Activated T-cell treated with anti-CD3 and anti-CD28 coated beads for 24 hours (primary cell): ENCODE results near the gene RPTOR.

Source experiments
- DNase-seq: peaks from one replicate; pipeline ENCODE4 v3.0.0-alpha.2; 2020; ENCODE audit warnings: low read depth

Gene RPTOR

GRCh38 chr17:80645706-80646325 lies 101.2 kb downstream of the RPTOR start:
- DNase-seq, result no peak

- DNase-seq, result no peak
These were observed 101.7 kb downstream of the RPTOR start for GRCh38 chr17:80646328-80646727.

DNA sequence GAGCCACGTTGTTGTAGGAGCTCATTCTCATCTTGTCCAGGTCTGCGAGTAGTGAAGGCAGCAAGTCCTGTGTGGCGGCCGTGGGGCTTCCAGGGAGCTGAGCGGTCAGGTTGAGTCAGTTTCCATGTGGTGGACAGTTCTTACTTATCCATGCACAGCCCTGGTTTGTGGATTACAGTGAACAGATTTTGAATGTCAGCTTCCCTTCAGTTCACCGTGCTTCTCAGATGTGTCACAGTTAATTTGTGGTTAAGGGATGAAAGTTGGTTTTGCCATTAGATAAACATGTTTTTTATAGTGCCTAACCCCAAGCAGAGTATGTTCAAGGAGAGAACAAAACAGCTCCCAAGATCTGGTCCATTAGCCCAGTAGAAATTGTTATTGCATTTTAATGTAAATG lies 103.1 kb downstream of the RPTOR start:
- DNase-seq, result no peak

GRCh38 chr17:80649200-80649644 lies 104.6 kb downstream of the RPTOR start:
- no peak for DNase-seq

DNA sequence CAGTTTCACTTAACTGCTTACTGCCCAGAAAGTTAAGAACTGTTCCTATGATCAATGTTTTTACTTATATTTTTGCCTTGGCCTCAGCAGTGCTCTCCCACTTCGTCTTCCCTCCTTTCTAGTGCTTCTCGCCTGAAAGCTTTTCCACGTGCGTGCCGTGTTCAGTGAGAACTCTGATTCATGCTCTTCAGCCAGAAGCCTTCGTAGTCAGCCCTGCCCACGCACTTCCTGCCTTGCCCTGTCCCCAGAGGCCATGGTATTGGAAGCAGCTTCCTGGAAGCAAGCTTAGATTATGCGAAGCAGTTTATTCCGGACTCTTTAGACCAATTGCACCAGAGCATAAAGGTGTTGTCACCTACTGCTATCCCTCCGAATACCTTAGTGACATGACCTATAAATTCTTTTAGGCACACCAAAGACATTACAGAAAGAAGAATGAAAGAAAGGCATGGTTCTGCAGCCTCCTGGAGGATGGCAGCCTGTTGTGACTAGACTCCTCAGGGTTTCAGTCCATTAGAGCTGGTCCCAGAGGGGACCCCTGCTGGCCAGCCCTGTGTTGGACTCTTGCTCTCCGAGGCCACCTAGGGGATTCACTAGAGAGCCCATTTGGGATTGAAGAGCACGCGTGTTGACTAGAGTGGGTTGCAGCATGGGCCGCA lies 105.2 kb downstream of the RPTOR start:
- DNase-seq, result peak; percentile 77

DNA sequence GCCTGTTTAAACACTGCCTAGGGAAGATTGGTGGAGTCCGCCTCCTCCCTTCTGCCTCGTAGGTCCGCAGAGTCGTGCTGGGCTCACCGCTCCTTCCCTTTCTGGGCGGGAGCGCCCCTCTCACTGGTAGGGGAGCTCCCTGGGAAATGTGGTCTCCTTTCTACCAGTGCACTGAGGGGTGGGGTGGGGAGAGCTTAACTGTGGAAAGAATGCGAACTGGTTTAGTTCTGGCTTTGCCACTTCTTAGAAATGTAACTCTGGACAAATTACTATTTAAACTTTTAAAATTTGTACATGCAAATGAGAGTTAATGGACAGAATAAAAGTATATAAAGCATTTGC lies 105.7 kb downstream of the RPTOR start:
- DNase-seq, result no peak

DNA sequence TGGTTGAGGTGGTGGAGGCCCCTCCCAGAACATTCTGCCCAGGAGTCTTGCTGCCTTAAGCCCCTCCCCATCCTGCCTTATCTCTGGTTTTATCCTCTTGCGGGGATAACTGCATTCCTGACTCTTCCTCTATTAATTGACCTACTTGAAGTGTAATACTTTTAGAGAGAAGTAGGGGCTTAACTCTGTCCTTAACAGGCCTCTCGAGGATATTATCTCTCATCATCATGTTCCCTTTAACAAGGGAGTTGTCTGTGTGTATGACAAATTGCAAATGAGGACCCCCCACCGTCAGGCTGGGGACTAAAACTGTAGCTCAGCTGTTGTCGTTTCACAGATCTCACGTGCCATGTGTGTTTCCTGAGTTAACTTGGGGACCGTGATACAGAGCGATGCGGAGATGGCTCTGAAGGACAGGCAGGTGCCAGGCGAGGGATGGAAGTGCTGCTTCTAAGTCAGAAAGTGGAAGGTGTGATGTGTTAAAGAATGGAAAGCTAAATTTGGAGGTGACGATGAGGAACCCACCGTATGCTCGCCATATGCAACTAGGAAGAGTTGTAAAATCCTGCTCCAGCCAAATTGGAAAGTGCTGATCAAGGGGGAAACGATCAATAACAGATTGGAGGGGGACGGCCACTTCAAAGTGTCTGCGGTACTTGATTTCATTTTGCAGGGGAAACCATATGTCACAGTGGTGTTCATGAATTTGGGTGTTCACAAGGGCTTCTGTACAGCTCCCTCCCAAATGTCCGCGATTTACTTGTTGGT lies 106.3 kb downstream of the RPTOR start:
- DNase-seq, result no peak

DNA sequence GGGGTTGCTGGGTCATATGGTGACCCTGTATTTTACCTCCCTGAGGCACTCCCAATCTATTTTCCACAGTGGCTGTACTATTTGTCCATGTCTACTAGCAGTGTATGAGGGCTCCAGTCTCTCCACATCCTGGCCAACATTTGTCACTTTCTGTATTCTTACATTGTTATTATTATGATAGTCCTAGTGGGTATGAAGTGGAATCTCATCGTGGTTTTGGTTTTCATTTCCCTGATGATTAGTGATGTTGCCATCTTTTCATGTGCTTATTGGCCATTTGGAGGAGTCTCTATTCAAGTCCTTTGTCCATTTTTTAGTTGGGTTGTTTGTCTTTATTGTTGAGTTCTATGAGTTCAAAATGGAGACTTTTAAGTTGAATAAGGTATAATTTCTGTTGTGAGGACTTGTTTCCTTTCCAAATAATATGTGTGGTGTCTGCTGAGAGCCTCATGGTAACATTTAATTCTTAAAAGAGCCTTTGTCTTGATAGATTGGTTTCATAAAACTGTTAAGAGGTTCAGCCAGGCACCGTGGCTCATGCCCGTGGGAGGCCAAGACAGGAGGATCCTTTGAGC lies 108.2 kb downstream of the RPTOR start:
- no peak for DNase-seq

GRCh38 chr17:80653856-80654255 lies 109.2 kb downstream of the RPTOR start:
- DNase-seq, result no peak

DNA sequence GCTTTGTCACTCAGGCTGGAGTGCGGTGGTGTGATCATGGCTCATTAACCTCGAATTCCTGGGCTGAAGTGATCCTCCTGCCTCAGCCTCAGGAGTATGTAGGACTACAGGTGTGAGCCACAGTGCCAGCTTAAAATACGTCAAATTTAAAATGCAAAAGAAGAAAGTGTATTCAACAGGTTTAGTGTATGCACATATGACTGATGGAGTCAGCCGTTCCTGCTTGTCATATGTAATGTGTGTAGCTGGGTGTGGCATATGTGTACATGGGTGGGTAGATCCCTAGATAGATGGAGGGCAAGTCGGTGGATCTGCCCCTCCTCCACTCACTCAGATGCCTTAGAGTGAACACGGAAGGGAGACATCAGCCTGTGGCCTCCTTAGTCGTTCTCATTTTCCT lies 111.0 kb downstream of the RPTOR start:
- DNase-seq, result no peak

GRCh38 chr17:80656590-80656989 lies 112.0 kb downstream of the RPTOR start:
- no peak for DNase-seq

- no peak for DNase-seq
These were observed 112.9 kb downstream of the RPTOR start for GRCh38 chr17:80657561-80657960.

DNA sequence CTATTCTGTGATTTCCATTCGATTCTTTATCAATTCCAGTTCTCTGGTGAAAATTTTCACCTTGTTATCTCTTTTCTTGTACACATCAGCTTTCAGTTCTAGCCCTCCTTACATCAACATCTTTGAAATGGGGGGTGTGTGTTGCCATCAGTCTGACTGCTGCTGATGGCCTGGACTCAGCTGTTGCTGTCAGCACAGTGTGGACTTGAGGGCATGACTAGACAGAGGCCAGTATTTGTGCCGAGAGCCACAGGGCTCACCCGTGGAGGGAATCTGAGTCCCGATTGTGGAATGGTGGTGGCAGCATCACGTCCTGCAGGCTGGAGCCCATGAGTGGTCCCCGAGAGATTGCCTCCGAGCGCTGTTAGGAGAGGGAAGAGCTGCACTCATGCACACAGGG lies 114.2 kb downstream of the RPTOR start:
- DNase-seq, result no peak

DNA sequence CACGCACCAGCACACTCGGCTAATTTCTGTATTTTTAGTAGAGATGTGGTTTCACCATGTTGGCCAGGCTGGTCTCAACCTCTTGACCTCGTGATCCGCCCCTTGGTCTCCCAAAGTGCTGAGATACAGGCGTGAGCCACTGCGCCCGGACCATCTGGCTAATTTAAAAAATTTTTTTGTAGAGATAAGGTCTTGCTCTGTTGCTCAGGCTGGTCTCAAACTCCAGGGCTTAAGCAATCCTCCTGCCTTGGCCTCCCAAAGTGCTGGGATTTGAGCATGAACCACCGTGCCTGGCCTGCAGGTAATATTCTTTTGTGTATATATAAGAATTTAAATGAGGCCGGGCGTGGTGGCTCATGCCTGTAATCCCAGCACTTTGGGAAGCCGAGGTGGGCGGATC lies 115.0 kb downstream of the RPTOR start:
- no peak for DNase-seq

DNA sequence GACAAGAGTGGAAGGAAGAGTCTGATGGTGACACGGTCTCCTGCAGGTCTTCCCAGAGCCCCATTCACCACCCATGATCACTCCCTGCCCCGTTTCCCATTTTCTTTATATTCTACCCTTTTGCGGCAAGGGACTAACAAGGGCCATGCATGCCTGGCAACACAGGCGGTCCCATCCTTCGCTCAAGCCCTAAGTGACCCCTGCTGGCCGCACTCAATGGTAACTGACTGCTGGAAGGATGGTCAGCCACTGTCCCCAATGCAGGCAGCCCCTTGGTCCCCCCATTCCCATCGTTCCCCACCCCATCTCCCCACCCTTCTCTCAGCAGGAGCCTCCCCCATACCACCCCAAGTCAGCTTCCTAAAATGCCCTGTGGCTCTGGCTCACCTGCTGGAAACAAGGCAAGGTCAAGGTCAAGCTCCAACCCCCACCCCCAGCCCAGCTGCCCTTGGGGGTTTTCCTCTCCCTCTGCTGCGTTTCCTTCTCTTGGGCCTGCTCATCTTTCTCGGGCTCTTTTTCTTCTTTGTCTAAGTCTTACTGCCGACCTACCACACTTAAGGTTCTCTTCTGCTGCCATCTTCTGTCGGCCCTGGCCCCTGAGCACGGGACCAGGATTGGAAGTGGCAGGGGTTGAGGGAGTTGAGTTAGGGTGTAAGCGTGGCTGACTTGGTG lies 116.0 kb downstream of the RPTOR start:
- no peak for DNase-seq

DNA sequence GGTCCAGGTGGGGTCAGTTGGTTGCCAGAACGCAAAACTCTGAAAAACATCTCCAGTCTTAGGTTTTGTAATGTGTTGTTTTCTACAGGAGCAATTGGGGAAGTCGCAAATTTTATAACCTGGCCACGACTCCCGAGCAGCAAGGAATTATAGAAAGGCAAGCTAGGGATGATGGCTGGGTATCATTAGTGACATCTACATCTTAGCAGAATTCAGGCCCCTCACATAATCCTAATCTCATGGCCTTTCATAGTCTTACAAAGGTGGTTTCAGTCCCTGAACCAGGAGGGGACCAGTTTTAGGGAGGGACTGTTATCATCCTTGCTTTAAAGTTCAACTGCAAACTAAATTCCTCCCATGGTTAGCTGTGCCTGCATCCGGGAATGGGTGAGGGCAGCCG lies 117.9 kb downstream of the RPTOR start:
- DNase-seq, result no peak

DNA sequence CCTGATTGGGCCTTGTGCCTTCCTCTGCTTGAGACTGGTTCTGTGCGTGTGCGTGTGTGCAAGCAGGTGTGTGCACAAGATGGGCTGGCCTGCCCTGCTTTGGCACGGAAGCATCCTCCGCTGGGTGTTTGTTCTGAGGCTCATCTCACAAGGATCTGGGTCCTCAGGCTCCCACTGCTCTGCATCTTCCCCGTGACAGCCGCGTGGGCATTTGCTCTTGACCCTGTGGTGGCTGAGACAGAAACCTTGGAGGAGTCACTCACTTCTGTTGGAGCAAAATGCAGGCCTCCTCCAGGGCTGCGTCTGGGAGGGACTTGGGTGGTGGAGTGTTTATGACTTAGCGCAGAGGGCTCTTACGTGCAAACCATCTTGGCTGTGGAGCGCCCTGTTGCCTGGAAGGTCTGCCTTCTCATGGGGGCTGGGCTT lies 119.2 kb downstream of the RPTOR start:
- DNase-seq, result peak; percentile 33

GRCh38 chr17:80664217-80664790 lies 119.7 kb downstream of the RPTOR start:
- DNase-seq, result no peak

DNA sequence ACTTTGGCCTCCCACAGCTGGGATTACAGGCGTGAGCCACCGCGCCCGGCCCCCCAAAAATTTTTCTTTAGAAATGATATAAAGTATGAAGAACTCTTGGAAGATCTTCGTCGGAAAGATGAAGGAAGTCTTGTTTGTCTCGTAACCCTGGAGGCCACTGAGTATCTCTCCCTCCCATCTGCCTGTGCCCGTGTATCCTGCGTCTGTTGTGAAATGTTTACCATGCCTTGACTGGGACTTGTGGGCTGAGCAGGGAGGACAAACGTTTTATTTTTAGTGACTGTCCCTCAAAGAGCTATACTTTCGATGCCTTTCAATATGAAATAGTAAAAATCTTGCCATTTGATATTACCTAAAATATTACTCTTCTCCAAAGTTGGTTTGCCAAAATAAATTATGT lies 121.2 kb downstream of the RPTOR start:
- no peak for DNase-seq

DNA sequence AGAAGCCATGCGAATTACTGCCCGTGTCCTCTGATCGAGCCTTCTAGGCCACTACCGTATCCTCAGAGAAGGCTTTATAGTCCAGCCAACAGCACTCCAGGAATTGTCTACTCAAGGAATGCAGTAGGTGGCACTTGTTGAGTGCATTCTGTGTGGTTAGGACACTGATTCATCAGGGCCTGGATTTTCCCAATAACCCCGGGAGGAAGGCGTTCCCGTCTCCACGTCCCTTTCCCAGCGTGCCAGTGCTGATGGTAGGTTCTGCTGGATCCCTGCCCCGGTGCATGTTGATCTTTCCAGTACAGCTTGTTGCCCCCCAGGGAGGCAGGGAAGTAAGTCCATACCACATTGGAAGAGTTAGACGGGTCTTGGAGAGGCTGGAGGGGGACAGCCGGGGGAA lies 122.2 kb downstream of the RPTOR start:
- DNase-seq, result no peak

DNA sequence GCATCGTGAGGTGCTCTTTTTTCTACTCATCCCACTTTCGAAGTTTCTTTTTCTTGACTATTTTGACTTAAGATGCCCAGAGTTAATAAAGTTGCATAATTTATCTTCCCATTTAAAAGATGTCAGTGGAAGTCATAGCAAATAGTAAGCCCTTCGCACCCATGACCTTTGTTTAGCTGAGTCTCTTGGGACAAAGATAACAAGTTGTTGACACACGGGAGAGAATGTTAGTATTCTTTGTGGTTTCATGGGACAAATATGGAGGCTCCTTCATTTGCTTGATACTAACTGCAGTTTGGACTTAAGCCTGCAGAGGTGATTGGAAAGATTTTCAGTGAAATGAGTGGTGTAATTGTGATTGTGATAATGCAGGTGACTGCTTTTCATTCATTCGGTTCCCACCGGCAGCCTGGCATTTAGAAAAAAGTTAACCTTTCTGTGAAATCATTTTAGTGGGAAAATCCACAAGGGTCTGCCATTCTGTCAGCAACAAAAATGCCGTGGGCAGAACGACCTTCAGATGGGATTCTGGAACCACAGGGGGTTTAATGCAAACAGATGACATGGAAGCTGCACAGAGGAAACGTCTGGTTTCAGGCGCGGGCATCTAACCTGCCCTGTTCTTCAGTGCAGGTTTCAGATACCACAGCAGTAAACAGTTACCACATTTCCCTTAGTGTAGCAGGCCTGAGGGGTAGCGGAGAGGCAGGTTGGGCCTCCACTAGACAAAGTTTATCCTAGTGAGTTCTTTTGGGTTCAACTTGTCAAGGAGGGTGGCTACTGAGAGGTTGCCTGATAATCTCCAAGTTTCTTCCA lies 123.0 kb downstream of the RPTOR start:
- DNase-seq, result no peak
